ENCODE data around the gene FBXW11. TPM values are rescaled to one million over a fixed set of nuclear protein-coding genes. Genes with fewer than 3 reads are reported as not detected.
A peak's percentile ranks its signal among the peaks of the same experiment; 100 is the strongest.

FBXW11 gene
- total and polyA plus RNA-seq, 8 donors: 6.0 to 43.8 (median 25.0) TPM

GRCh38 chr5:171897231-171897630 is 109.2 kb downstream of the FBXW11 start:
- DNase-seq (no peak), FAIRE-seq (no peak), ATAC-seq (no peak)
- Histone ChIP-seq H3K36me3 (no peaks in the 10 kb centered on the region), H3K4me1 (peaks cover 0 to 3% (median 2%) of the 10 kb centered on the region in 3 donors), H3K4me3 (no peak overlapping the region), H3K27me3 (no peaks in the 10 kb centered on the region), H3K9me3 (no peaks in the 10 kb centered on the region), H3K27ac (no peak overlapping the region)
- TF ChIP-seq CTCF (IDR thresholded peaks at IDR 0.05): no peak
- 92 to 95% methylated on average over 1 of the region's 1 CpG for WGBS, 2 donors
- intact Hi-C loops (cut with DNase I): no loop called here

GRCh38 chr5:171895081-171895480 is 111.4 kb downstream of the FBXW11 start:
- H3K9me3 ChIP-seq: no peaks in the 10 kb centered on the region
- FAIRE-seq: no peak
- no peak for DNase-seq
- no peak overlapping the region for H3K27ac ChIP-seq
- no peak for ATAC-seq
- no peaks in the 10 kb centered on the region for H3K36me3 ChIP-seq
- WGBS, 2 donors: 88 to 95% methylated on average over 2 of the region's 2 CpGs
- intact Hi-C loops (cut with DNase I): no loop called here
- no peaks in the 10 kb centered on the region for H3K27me3 ChIP-seq
- H3K4me1 ChIP-seq: peaks cover 0 to 9% (median 7%) of the 10 kb centered on the region in 3 donors
- TF ChIP-seq CTCF (IDR thresholded peaks at IDR 0.05): no peak
- no peak overlapping the region for H3K4me3 ChIP-seq

GRCh38 chr5:171893290-171893886 is 113.0 kb downstream of the FBXW11 start:
- no peaks in the 10 kb centered on the region for H3K9me3 ChIP-seq
- H3K36me3 ChIP-seq: no peaks in the 10 kb centered on the region
- no peaks in the 10 kb centered on the region for H3K27me3 ChIP-seq
- H3K27ac ChIP-seq: no peak overlapping the region
- FAIRE-seq: no peak
- H3K4me3 ChIP-seq: no peak overlapping the region
- WGBS, 2 donors: 87 to 88% methylated on average over 4 of the region's 4 CpGs
- ATAC-seq: peak in 1 of 4 donors; percentile 18
- H3K4me1 ChIP-seq: peaks cover 0 to 9% (median 7%) of the 10 kb centered on the region in 3 donors
- no peak for DNase-seq
- intact Hi-C loops (cut with DNase I): no loop called here
- no peak for TF ChIP-seq CTCF (IDR thresholded peaks at IDR 0.05)

- ATAC-seq (no peak), DNase-seq (no peak), FAIRE-seq (no peak)
- intact Hi-C loops (cut with DNase I): no loop called here
- H3K27ac ChIP-seq: no peak overlapping the region
- H3K4me1 ChIP-seq: peaks cover 0 to 9% (median 7%) of the 10 kb centered on the region in 3 donors
- no peak for TF ChIP-seq CTCF (IDR thresholded peaks at IDR 0.05)
- H3K4me3 ChIP-seq: no peak overlapping the region
- H3K9me3 ChIP-seq: no peaks in the 10 kb centered on the region
- WGBS, 2 donors: 31 to 51% methylated on average over 6 of the region's 6 CpGs
- H3K27me3 ChIP-seq: no peaks in the 10 kb centered on the region
- no peaks in the 10 kb centered on the region for H3K36me3 ChIP-seq
Measured at GRCh38 chr5:171891595-171891994, 114.8 kb downstream of the FBXW11 start.

- FAIRE-seq (no peak), DNase-seq (no peak), ATAC-seq (no peak)
- H3K27ac ChIP-seq: no peak overlapping the region
- peaks cover 0 to 9% (median 7%) of the 10 kb centered on the region in 3 donors for H3K4me1 ChIP-seq
- no peak for TF ChIP-seq CTCF (IDR thresholded peaks at IDR 0.05)
- intact Hi-C loops (cut with DNase I): no loop called here
- H3K4me3 ChIP-seq: no peak overlapping the region
- no peaks in the 10 kb centered on the region for H3K27me3 ChIP-seq
- H3K9me3 ChIP-seq: no peaks in the 10 kb centered on the region
- WGBS, 2 donors: 49 to 52% methylated on average over 4 of the region's 4 CpGs
- H3K36me3 ChIP-seq: no peaks in the 10 kb centered on the region
Measured at GRCh38 chr5:171891150-171891549, 115.3 kb downstream of the FBXW11 start.
